ENCODE data around the gene FIZ1.

FIZ1 gene

DNA sequence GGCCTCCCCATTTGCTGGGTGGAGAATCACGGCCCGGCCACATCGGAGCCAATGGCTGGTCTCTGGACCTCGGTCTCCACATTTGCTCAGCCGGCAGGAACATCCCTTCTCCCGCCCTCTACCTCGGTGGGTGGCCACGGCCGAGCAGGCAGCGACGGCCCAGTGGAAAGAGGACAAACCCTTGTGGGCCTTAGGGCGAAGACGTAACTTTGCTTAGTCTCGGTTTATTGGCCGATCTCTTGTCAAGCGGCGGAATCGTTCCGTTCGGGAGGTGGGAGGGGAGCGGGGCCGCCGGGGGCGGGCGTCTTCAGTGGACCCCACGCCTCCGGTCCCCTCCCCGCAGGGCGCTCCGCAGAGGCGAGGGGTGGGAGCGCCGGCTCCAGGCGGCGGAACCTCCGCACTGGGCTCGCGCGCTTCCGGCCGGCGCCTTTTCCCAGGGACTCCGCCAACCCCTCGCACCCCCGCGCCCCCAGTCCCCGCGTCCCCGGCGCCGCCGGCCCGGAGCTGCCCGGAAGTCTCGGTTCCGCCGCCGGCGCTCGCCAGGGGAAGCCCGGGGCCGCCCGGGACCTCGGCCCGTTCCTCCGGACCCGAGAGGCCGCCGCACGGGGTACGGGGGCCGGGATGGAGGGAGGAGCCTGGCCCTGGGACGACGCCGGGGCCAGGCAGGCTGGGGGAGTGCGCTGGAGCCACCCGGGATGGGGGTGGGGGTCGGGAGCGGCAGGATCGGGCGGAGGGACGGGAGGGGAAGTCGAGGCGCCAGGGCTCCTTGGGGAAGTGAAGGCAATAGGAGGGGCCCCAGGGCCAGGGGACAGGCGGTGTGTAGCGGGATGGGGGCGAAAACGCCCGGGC, 41.5 kb upstream of the FIZ1 start, which contains the start of gene ZNF580:
ZNF580 (plus strand) TSS at position 426 of the 849 bp plus-strand sequence. CDS start 1,507 bp downstream, outside the sequence.
- peak within 1 kb of the TSS; percentile 87 for H3K4me3 ChIP-seq
- DNase-seq (ENCODE audit: low spot score), result peak; percentile 79
- H3K27ac ChIP-seq, result peak within 1 kb of the TSS; percentile 85 to 95
- TF ChIP-seq, protein P1, sequence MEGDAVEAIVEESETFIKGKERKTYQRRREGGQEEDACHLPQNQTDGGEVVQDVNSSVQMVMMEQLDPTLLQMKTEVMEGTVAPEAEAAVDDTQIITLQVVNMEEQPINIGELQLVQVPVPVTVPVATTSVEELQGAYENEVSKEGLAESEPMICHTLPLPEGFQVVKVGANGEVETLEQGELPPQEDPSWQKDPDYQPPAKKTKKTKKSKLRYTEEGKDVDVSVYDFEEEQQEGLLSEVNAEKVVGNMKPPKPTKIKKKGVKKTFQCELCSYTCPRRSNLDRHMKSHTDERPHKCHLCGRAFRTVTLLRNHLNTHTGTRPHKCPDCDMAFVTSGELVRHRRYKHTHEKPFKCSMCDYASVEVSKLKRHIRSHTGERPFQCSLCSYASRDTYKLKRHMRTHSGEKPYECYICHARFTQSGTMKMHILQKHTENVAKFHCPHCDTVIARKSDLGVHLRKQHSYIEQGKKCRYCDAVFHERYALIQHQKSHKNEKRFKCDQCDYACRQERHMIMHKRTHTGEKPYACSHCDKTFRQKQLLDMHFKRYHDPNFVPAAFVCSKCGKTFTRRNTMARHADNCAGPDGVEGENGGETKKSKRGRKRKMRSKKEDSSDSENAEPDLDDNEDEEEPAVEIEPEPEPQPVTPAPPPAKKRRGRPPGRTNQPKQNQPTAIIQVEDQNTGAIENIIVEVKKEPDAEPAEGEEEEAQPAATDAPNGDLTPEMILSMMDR (IDR thresholded peaks at IDR 0.05), result no peak

- DNase-seq (ENCODE audit: low spot score), result peak; percentile 79
- H3K4me3 ChIP-seq, result peak overlapping the region; percentile 87
- TF ChIP-seq, protein P1 (IDR thresholded peaks at IDR 0.05), result peak; percentile 31
- H3K27ac ChIP-seq, result peak overlapping the region; percentile 85 to 95
Observed at GRCh38 chr19:55640043-55640576, 40.8 kb upstream of the FIZ1 start.

DNA sequence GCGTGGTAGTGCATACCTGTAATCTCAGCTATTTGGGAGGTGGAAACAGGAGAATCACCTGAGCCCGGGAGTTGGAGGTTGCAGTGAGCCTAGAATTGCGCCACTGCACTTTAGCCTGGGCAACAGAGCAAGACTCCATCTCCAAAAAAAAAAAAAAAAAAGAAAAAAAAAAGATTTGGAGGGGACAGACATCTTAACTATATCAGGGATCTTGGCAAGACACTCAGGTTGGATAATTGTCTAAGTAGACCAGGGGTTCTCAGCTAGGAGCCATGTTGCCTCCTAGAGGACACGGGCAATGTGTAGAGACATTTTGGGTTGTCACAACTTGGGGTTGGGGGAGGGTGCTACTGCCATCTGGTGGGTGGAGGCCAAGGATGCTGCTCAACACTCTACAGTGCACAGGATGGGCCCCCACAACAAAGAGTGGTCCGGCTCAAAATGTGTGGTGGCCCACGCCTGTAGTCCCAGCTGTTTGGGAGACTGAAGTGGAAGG, 39.6 kb upstream of the FIZ1 start:
- TF ChIP-seq, protein P1 (IDR thresholded peaks at IDR 0.05), result no peak
- no peak overlapping the region for H3K4me3 ChIP-seq
- no peak overlapping the region for H3K27ac ChIP-seq
- peak; percentile 73 for DNase-seq (ENCODE audit: low spot score)

DNA sequence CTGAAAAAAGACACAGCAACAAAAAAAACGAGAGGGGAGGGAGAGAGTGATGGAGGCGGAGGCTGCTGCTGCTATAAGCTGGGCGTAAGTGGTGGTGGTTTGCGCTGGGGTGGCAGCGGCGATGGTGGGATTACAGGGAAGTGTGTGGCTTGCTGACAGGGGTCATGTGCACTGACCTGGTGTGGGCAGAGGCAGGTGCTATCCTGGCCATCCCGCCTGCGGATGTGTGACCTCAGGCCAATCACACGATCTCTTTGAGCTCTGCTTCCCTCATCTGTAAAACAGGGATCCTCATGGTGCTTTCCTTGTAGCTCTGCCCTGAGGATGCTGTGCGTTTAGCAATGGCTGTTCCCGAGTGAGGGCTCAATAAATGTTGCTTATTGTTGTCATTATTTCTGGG, 38.2 kb upstream of the FIZ1 start:
- H3K27ac ChIP-seq, result no peak overlapping the region
- no peak for DNase-seq (ENCODE audit: low spot score)
- TF ChIP-seq, protein P1 (IDR thresholded peaks at IDR 0.05), result no peak
- no peak overlapping the region for H3K4me3 ChIP-seq

GRCh38 chr19:55636723-55637122, 37.4 kb upstream of the FIZ1 start:
- Histone ChIP-seq H3K4me3 (peak overlapping the region; percentile 87), H3K27ac (peak overlapping the region in 1 of 2 donors; percentile 98)
- TF ChIP-seq, protein P1 (IDR thresholded peaks at IDR 0.05), result no peak
- DNase-seq (ENCODE audit: low spot score), result peak; percentile 69

GRCh38 chr19:55635856-55636440, 36.6 kb upstream of the FIZ1 start:
- TF ChIP-seq, protein P1 (IDR thresholded peaks at IDR 0.05), result no peak
- DNase-seq (ENCODE audit: low spot score), result no peak
- Histone ChIP-seq H3K27ac (peak overlapping the region; percentile 98), H3K4me3 (peak overlapping the region; percentile 87)
